Measurements from ENCODE around the gene DCAF17.

DNA sequence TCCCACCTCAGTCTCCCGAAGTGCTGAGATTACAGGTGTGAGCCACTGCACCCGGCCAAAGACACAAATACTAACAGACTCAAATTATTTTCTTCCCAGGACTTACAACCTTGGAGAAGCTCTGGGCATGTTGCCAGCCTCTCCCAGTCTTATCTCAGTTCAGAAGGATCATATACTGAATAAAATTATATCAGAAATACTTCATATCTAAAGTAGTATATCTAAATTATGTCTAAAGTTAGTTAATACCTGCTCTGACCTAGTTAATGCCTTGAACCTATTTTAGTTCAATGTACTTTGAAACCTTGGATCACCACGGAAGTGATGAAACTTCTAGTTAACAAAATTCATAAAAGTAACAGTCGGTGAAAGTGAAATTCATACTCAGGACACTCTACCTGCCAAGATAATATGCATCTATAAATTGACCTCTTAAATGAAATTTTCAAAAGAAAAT, 53.8 kb downstream of the DCAF17 start:
- TF ChIP-seq ZFP3 (CRISPR knock-in tag; IDR thresholded peaks at IDR 0.05) (no peak), ZC3H10 (CRISPR knock-in tag; IDR thresholded peaks at IDR 0.05) (no peak), ZNF565 (CRISPR knock-in tag; conservative IDR thresholded peaks at IDR 0.05; ENCODE audit: low read depth) (no peak), ARNTL (CRISPR knock-in tag; IDR thresholded peaks at IDR 0.05; ENCODE audit: borderline replicate concordance, low read depth) (no peak), PATZ1 (CRISPR knock-in tag; IDR thresholded peaks at IDR 0.05; ENCODE audit: borderline replicate concordance) (no peak), TOX (CRISPR knock-in tag; IDR thresholded peaks at IDR 0.05; ENCODE audit: borderline replicate concordance) (no peak), RARB (CRISPR knock-in tag; IDR thresholded peaks at IDR 0.05) (no peak), OSR1 (CRISPR knock-in tag; IDR thresholded peaks at IDR 0.05) (no peak), CREB5 (CRISPR knock-in tag; IDR thresholded peaks at IDR 0.05; ENCODE audit: low read depth) (no peak)
- TF ChIP-seq, protein P1, sequence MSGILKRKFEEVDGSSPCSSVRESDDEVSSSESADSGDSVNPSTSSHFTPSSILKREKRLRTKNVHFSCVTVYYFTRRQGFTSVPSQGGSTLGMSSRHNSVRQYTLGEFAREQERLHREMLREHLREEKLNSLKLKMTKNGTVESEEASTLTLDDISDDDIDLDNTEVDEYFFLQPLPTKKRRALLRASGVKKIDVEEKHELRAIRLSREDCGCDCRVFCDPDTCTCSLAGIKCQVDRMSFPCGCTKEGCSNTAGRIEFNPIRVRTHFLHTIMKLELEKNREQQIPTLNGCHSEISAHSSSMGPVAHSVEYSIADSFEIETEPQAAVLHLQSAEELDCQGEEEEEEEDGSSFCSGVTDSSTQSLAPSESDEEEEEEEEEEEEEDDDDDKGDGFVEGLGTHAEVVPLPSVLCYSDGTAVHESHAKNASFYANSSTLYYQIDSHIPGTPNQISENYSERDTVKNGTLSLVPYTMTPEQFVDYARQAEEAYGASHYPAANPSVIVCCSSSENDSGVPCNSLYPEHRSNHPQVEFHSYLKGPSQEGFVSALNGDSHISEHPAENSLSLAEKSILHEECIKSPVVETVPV (CRISPR knock-in tag; IDR thresholded peaks at IDR 0.05) = no peak
